SK-N-DZ (cell line): ENCODE results near the gene RNF133. TPM values are rescaled to one million over a fixed set of nuclear protein-coding genes. Genes with fewer than 3 reads are reported as not detected.

Source experiments
- DNase-seq: peaks from one replicate; pipeline ENCODE4 v3.0.0-alpha.2; 2015; ENCODE audit warnings: low spot score
- polyA plus RNA-seq, 2 experiments: library from polyadenylated mRNA; depleted of rRNA; stranded (reverse); fragments of >200 nt; gene quantifications; 2 replicates each; pipeline ENCODE4 v1.2.3, GENCODE V29; 2014

RNF133 gene, protein sequence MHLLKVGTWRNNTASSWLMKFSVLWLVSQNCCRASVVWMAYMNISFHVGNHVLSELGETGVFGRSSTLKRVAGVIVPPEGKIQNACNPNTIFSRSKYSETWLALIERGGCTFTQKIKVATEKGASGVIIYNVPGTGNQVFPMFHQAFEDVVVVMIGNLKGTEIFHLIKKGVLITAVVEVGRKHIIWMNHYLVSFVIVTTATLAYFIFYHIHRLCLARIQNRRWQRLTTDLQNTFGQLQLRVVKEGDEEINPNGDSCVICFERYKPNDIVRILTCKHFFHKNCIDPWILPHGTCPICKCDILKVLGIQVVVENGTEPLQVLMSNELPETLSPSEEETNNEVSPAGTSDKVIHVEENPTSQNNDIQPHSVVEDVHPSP
- not detected in 2 replicates for polyA plus RNA-seq (2014; cell fraction: cytosol; rRNA removed)
- polyA plus RNA-seq (2014; cell fraction: nucleus; rRNA removed): not detected in 2 replicates

GRCh38 chr7:122699017-122699416, at the start of gene RNF133:
Gene RNF133, minus strand, starts transcription at chr7:122699117. Its CDS starts 199 bp downstream, at chr7:122698918.
- no peak for DNase-seq

GRCh38 chr7:122748195-122748594, 49.3 kb upstream of the RNF133 start:
- no peak for DNase-seq

DNA sequence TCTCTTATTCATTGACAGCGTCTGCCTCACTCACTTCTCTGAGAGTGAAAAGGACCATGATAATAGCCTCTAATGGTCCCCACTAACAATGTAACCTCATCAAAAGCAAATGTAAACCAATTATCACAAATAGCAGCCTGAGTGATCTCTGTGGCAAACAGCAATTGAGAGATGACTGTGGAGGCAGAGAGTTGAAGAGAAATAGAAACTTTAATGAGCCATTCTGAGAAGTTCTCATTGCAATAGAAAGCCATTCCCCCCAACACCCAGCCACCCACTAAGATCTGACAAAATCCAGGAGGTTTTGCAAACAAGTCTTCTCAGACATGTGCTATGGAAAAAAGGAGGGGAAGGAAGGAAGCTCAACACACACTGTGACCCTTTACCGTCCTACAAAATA, 48.0 kb upstream of the RNF133 start:
- DNase-seq: no peak

DNA sequence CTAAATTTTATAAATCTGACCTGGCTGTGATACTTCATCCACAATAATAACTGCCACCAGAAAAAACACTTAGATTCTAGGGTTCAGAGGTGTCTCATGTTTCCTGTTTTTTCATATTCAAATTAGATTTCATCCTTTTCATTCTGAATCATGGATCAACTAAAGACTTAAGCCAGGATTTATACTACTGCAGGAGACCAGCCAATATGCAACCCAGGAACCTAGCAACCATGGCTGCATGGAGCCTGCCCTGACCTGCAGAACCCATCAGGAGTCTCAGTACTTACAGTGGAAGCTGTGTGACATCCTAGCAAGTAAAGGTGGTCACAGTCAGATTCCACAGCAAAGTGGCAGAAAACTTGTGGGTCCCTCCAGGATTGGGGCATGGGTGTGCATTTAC, 44.3 kb upstream of the RNF133 start:
- DNase-seq: no peak

GRCh38 chr7:122738947-122739346, 40.0 kb upstream of the RNF133 start:
- no peak for DNase-seq

GRCh38 chr7:122736183-122736582, 37.3 kb upstream of the RNF133 start:
- DNase-seq: no peak

DNA sequence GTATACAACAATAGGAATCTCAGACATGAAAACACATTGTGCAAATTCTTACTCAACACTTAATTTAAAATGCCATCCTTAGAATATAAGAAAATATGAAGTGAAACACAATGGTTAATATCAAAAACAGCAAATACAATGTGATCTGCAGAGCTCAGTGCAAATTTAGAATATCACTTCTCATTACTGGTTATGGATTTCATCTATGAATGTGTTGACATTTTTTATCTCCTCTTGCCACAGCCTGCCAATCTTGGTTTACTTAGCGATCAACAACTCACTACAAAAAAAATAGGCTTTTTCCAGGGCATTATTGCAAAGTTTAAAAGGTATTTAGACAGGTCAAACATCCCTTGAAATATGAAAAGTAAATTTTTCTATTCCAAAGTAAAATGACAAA, 28.8 kb upstream of the RNF133 start:
- no peak for DNase-seq

GRCh38 chr7:122727354-122727753, 28.4 kb upstream of the RNF133 start:
- no peak for DNase-seq

GRCh38 chr7:122726881-122727280, 28.0 kb upstream of the RNF133 start:
- no peak for DNase-seq

GRCh38 chr7:122724366-122724765, 25.4 kb upstream of the RNF133 start:
- DNase-seq: no peak

DNA sequence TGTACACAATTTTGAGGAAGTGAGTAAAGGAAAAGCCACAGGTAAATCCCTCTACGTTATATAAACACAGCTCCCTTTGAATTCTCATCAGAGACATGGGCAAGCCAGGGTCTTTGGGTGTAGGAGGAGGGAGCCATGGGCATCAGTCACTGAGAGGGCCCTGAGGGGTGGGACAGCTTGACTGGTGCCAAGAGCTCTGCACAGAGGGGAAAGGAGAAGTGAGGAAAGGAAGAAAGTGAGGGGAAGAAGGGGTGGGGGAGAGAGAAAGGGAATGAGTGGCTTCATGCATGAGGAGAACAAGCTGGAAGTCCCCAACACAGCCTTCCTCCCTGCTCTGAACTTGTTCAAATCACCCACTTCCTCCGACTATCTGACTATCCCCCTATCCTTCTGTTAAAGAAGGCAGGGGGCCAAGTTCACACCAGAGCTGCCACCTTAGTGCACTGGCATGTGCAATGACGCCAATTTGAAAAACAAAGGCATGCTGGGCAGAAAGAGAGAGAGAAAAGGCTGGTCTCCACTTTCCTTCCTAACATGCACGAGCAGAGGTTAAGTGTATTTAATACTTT, 20.2 kb upstream of the RNF133 start:
- DNase-seq: no peak

DNA sequence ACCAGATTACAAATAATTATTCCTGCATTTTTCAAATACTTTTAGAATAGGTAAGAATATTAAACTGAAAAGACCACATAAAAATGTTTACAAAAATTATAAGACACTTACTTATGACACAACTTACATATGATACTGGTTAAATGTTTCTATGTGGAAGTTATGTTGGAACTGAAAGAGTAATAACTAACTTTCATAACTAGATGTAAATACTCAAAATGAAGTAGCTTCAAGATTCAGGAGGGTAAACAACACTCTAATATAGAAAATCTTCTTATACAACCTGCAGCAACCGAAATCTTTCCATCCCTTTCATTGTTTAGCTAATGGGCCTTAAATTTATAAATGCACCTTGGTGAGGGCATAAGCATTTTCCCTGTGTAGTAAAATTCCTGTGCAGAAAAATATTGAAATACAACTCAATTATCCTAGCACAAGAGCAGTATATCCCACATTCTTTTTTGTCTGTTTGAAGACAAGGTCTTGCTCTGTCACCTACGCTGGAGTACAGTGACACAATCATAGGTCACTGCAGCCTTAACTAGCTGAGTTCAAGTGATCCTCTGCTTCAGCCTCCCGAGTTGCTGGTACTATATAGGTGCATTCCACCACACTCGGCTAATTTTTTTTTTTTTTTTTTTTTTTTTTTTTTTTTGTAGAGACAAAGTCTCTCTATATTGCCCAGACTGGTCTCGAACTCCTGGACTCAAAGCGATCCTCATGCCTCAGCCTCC, 18.6 kb upstream of the RNF133 start:
- no peak for DNase-seq

DNA sequence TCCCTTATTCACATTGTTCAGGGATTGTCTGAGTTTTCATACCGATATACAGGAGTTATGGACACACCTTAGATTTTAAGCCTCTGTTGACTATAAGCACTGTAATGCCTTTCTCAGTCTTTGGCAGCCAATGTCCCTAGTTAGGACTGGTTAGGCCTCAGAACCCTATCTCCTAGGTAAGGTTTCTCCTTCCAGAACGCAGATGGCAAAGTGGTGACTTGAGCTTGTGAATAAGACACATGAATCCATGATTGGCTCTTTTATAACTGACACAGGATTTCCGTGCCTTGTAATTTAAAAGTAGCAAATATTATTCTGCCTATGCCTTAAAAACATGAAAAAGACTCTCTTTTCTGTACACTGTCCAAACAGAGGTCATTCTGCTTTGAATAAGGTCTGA, 16.3 kb upstream of the RNF133 start:
- no peak for DNase-seq

GRCh38 chr7:122710916-122711315, 12.0 kb upstream of the RNF133 start:
- DNase-seq: no peak

GRCh38 chr7:122709930-122710646, 11.2 kb upstream of the RNF133 start:
- no peak for DNase-seq

DNA sequence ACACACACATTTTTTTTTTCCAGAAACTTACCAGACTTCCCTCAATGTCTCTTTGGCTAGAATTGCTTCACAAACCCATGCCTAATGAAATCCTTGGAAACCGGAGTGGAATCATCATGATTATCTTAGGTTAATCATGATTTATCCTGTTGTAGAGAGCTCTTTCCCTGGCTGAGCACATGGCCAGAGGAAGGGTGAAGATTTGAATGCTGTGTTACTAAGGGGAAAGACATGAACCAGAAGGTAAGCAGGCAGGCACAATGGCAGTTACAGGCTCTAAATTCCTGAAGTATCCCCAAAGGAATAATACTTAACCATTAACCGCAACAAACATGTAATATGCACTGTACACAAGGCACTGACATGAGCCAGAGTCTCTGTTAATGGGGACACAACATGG, 7.9 kb upstream of the RNF133 start:
- no peak for DNase-seq

DNA sequence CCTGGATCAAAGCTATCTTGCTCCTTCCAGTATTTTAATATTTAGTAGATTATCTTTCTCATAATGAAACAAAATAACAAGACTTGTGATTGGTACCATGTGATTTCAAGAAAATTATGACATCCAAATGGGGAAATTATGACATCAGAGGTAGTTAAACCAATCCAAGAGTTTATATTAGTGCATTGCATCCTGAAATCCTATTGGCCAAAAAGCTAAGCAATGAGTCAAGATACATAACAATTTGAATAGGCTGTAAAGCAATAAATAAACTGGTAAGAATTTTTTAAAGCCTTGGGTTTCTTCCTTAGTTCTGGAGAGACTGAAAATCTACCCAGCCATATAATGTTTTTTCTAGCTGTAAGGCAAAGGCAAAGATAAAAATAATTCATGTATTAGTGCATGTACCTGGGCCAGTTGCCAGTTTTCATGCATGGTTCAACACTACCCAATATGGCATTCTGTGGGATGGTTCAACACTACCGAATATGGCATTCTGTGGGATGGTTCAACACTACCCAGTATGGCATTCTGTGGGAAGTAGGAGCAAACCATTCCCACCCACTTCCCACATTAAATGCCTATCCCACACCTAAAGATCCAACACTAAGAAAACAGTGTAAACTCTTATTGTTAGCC, 4.1 kb upstream of the RNF133 start, which contains the start of gene RNF148:
Gene RNF148 (minus strand): TSS at position 51 of the 639 bp plus-strand sequence. CDS start 172 bp downstream, outside the sequence.
- no peak for DNase-seq

DNA sequence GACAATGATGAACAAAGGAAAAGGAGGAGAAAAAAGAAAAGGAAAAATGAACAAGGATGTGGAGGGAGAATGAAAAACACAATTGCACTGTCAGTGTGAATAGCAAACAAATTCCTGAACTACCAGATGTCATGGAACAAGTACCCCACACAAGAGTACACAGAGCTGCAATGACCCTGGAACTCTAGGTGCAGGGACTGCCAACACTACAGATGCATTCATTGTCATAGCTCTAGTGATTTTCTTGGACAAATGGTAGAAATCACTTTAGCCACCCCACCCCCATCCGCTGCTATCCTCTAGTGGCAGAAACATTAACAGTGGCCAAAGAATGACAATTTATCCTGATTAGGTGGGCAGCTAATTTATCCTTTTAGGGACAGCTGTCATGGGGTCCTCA, 3.1 kb downstream of the RNF133 start:
- no peak for DNase-seq

DNA sequence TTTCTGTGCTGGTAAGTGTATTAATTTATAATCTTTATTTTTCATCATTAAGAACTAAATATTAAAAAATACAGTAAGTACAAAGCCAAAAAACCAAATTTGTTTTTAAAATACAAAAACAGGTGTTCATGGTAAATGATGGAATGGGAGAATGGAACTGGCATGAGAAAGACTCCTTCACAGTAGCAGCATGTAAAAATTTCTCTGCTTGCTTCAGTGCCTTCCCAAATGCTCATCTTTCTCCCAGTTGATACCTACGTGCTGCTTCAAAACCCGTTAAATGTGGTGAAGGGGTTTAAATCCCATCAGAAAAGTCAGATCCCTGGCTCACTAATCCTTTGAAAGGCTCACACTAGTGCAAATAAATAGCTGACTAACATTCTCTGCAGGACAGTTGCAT, 4.2 kb downstream of the RNF133 start:
- DNase-seq: no peak

DNA sequence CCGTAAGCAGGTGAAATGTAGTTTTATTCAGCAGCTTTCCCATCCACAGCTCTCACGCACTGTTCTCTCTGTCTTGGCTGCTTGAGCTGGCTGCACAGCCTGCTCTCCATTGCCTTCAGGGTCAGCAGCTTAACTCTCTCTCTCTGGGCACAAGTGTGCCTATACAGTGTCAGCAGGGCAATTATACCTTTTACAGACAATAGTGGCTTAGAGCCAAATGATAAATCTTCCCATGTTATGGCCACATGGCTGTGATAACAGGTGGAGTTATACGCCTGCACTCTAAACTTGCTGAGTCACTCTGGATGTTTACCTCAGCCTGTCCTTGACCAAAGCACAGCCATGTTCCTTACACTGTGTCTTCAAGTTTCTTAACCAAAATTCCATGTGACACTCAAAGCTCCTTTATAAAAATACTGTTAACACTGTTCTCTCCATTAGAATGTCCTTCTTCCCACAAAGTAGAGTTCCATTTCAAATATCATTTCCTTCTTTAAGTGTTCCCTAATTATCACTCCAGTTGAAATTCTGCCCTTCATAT, 6.1 kb downstream of the RNF133 start:
- no peak for DNase-seq
